GM12892 (cell line): ENCODE results near the gene PPP1R9B.

ENCODE experiments used
- DNase-seq: peaks from one replicate; pipeline ENCODE4 v3.0.0; 2011; ENCODE audit not compliant: insufficient read length
- FAIRE-seq: peaks from 2 replicates; lab custom pipeline; 2011; peaks lifted over from hg19 to GRCh38; lab: Jason Lieb, UNC
- POLR2A ChIP-seq: IDR thresholded peaks from 2 replicates; pipeline ENCODE4 v1.6.1; 2011; ENCODE audit warnings: low read depth, low read length, control low read depth
- POLR2AphosphoS5 ChIP-seq: IDR thresholded peaks from 2 replicates; pipeline ENCODE4 v1.6.1; 2011; ENCODE audit warnings: low read depth, low read length, control low read depth
- TAF1 ChIP-seq: IDR thresholded peaks from 2 replicates; pipeline ENCODE4 v1.6.1; 2011; ENCODE audit warnings: low read depth, mild to moderate bottlenecking, control low read depth, low read length, borderline replicate concordance

Gene PPP1R9B

GRCh38 chr17:50109207-50109606 is 41.3 kb downstream of the PPP1R9B start:
- no peak for FAIRE-seq

DNA sequence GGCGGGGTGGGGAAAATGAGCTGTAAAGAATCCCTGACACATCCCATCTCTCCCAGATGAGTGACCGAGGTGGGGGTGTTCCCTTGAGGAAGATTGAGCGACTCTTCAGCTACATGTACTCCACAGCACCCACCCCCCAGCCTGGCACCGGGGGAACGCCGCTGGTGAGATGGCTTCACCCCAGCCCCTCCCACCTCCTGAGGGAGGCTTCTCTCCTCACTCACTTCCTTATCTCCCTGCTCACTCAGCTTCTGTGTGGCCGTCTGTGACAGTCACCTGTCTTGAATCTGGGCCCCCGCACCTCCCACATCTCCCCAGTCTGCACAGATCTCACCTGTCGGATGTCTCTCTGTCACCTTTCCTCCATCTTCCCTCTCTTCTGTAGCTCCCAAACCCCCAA is 41.9 kb downstream of the PPP1R9B start:
- no peak for TF ChIP-seq POLR2A
- no peak for TF ChIP-seq TAF1
- no peak for TF ChIP-seq POLR2AphosphoS5
- DNase-seq = no peak
- FAIRE-seq = no peak

More at GRCh38 chr17:50109207-50109606, 41.3 kb downstream of the PPP1R9B start:
- DNase-seq = no peak
- TF ChIP-seq POLR2A (no peak), TAF1 (no peak), POLR2AphosphoS5 (no peak)

- TF ChIP-seq TAF1 (no peak), POLR2A (no peak), POLR2AphosphoS5 (no peak)
- FAIRE-seq = no peak
- no peak for DNase-seq
These were observed 42.6 kb downstream of the PPP1R9B start for GRCh38 chr17:50107790-50108414.

- FAIRE-seq = no peak
- TF ChIP-seq POLR2A = no peak
- no peak for TF ChIP-seq TAF1
- no peak for TF ChIP-seq POLR2AphosphoS5
- DNase-seq = no peak
These were observed 43.9 kb downstream of the PPP1R9B start for GRCh38 chr17:50106393-50107131.

DNA sequence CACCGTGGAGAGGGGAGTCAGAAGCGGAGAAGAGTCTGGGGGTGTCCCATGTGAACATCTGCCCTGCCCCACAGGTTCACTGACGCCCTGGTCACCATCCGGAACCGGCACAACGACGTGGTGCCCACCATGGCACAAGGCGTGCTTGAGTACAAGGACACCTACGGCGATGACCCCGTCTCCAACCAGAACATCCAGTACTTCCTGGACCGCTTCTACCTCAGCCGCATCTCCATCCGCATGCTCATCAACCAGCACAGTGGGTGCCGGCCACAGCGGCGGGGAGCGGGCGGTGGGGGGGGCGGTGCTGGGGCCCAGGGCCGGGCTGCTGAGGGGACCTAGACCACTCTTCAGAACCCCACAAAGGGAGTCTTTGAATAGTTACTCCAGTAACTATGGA is 44.7 kb downstream of the PPP1R9B start:
- FAIRE-seq (no peak), DNase-seq (no peak)
- TF ChIP-seq POLR2AphosphoS5 (no peak), POLR2A (no peak), TAF1 (no peak)

GRCh38 chr17:50103941-50104340 is 46.5 kb downstream of the PPP1R9B start:
- TF ChIP-seq POLR2A (no peak), POLR2AphosphoS5 (no peak), TAF1 (no peak)
- no peak for FAIRE-seq

DNA sequence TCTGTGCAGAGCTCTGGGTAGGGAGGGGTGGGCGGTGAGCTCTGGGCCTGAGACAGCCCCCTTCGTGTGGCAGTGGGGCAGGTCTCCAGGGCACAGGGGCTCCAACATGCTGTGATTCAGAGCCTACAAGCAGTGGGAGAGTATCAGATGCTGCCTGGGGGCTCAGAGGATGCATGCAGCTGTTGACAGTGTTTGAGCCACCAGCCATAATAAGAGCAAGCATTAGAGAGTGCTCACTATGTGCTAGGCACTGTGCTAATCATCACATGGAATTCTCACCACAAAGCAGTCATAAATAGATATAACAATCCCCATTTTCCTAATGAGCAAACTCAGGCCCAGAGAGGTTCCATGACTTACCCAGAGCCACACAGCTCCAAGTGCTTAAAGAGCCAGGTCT is 47.2 kb downstream of the PPP1R9B start:
- FAIRE-seq = no peak
- TF ChIP-seq POLR2A (no peak), POLR2AphosphoS5 (no peak), TAF1 (no peak)
- DNase-seq = no peak

More at GRCh38 chr17:50103941-50104340, 46.5 kb downstream of the PPP1R9B start:
- DNase-seq = no peak

DNA sequence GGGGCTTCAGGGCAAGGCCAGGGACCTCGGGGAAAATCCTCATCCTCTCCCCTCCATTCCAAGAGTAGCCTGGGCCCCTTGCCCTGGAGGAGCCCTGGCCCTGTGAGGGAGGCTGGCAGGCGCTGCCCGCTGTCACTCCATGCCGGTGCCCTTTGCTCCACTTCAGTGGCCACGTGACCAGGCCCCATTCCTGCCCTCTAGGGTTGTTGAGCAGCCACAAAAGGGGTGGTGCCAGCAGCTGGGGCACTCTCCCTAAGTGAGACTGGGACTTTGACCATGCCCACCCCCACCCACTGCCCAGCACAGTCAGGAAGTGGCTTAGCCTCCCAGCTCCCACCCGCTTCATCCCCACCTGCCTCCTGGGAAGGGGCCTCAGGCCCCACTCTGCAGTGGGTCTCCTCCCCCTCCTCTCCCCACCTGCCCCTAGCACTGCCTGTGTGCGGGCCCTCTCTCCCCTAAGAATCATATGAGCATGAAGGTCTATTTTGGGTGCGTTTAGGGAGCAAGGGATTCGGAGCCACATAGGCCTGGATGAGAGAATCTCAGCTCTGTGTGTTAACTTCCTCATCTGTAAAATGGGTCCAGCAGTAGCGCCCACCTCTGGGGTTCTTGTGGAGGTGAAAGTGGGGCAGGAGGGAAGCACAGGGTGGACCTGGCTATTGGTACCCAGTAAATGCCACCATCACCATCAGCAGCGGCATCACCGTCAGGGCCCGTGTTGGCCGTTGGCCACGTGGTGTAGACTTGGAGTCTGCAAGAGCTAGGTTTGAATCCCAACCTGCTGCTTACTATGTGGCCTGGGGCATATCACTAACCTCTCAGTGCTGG is 48.1 kb downstream of the PPP1R9B start:
- DNase-seq = no peak
- FAIRE-seq = no peak
- TF ChIP-seq POLR2A = no peak
- TF ChIP-seq POLR2AphosphoS5 = no peak
- no peak for TF ChIP-seq TAF1

DNA sequence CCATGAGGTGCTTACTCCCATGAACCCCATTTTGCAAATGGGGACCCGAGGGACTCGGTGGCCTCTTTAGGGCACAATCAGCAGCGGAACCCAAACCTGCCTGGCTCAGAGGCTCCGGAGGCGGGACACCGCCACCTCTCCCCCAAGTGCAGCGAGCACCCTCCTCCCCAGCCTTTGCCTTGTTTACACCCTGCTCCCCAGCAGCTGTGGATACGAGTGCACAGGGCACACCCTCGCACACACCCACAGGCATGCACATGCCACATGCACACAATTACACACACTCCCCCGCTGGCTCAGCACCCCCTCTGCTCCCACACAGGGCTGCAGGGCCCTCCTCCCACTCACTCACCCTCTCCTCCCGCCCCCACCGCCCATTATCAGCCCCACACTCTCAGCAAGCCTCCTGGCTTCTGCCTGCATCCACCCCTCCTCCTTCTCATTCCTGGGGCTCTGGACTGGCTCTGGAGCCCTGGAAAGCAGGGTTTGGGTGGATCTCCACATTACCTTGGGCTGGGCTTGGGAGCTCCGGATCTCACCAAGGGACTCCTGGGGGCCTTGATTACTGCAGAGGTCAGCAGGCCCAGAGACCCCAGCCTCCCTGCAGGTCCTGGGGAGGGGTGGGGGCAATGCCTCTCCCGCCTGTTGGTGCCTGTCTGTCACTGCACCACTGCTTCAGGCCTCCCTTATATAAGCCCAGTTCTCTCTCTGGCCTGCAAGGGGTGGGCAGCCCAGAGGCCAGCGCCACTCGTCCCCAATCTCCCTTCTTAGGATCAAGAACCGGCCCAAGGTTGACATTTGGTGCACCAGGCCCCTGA is 48.9 kb downstream of the PPP1R9B start:
- TF ChIP-seq TAF1 (no peak), POLR2AphosphoS5 (no peak), POLR2A (no peak)
- DNase-seq (no peak), FAIRE-seq (no peak)

GRCh38 chr17:50100921-50101345 is 49.5 kb downstream of the PPP1R9B start:
- FAIRE-seq = no peak
- TF ChIP-seq POLR2A (no peak), POLR2AphosphoS5 (no peak), TAF1 (no peak)
- DNase-seq = no peak
